Measurements from ENCODE around the gene EGFLAM. TPM values are rescaled to one million over a fixed set of nuclear protein-coding genes. Genes with fewer than 3 reads are reported as not detected.

The EGFLAM gene
- total RNA-seq, 1 experiment from 2014 or later = 0.33 TPM

GRCh38 chr5:38329132-38329715 lies 70.9 kb downstream of the EGFLAM start:
- no CpG with 5 or more reads among the region's 5 CpGs for WGBS (ENCODE audit: extremely low coverage, insufficient read length, low lambda C conversion rate)
- DNase-seq = no peak
- H3K4me3 Mint-ChIP-seq = no peak overlapping the region

More at GRCh38 chr5:38329132-38329715, 70.9 kb downstream of the EGFLAM start:
- Mint-ChIP-seq H3K4me1 (peaks cover 4% of the 10 kb centered on the region in 2 experiments), H3K27ac (no peak overlapping the region; a peak in 1 of 7 replicates), H3K27me3 (ENCODE audit: low read depth) (no peaks in the 10 kb centered on the region; the same call in 1 of the 2 replicates), H3K36me3 (ENCODE audit: insufficient read depth in 1 of 3, low read depth in 3 of 3) (peaks cover 4 to 7% (median 4%) of the 10 kb centered on the region in 3 experiments; a peak in 4 of 7 replicates), H3K9me3 (peaks cover 11 to 17% of the 10 kb centered on the region in 2 experiments)
- no peak overlapping the region for H3K4me2 ChIP-seq (ENCODE audit: insufficient read depth, insufficient read length, low read length)
- H2AK5ac ChIP-seq (ENCODE audit: insufficient read length, low read length) = no peak overlapping the region
- no peak overlapping the region for H2BK5ac ChIP-seq (ENCODE audit: insufficient read length, low read length)
- no peak overlapping the region for H2BK15ac ChIP-seq (ENCODE audit: low read depth, low read length)
- H3K79me1 ChIP-seq (ENCODE audit: insufficient read depth, low read depth, low read length, poor library complexity, severe bottlenecking) = no peaks in the 10 kb centered on the region
- H4K20me1 ChIP-seq (ENCODE audit: control insufficient read depth, insufficient read depth, insufficient read length) = no peaks in the 10 kb centered on the region
- no peak overlapping the region for H3K27ac ChIP-seq (ENCODE audit: insufficient read length, low read depth, low read length)
- H4K91ac ChIP-seq (ENCODE audit: insufficient read length, low read depth, low read length) = no peak overlapping the region
- H3K14ac ChIP-seq (ENCODE audit: insufficient read depth, low read length) = no peak overlapping the region
- H3K23ac ChIP-seq (ENCODE audit: insufficient read length, low read depth, low read length) = no peak overlapping the region
- H2BK12ac ChIP-seq (ENCODE audit: insufficient read length, low read depth, low read length) = no peak overlapping the region
- no peaks in the 10 kb centered on the region for H3K4me1 ChIP-seq (ENCODE audit: insufficient read depth, low read length)
- H3K18ac ChIP-seq (ENCODE audit: insufficient read length, low read depth, low read length) = no peak overlapping the region
- TF ChIP-seq, protein P1, sequence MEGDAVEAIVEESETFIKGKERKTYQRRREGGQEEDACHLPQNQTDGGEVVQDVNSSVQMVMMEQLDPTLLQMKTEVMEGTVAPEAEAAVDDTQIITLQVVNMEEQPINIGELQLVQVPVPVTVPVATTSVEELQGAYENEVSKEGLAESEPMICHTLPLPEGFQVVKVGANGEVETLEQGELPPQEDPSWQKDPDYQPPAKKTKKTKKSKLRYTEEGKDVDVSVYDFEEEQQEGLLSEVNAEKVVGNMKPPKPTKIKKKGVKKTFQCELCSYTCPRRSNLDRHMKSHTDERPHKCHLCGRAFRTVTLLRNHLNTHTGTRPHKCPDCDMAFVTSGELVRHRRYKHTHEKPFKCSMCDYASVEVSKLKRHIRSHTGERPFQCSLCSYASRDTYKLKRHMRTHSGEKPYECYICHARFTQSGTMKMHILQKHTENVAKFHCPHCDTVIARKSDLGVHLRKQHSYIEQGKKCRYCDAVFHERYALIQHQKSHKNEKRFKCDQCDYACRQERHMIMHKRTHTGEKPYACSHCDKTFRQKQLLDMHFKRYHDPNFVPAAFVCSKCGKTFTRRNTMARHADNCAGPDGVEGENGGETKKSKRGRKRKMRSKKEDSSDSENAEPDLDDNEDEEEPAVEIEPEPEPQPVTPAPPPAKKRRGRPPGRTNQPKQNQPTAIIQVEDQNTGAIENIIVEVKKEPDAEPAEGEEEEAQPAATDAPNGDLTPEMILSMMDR (conservative IDR thresholded peaks at IDR 0.05) = no peak
- H3K9ac ChIP-seq (ENCODE audit: extremely low read depth, insufficient read length, low read length) = no peak overlapping the region
- no peaks in the 10 kb centered on the region for H3K9me3 ChIP-seq (ENCODE audit: control insufficient read depth, low read depth, low read length)
- no peak overlapping the region for H3T11ph ChIP-seq (ENCODE audit: low read length)
- no peak overlapping the region for H2BK120ac ChIP-seq (ENCODE audit: low read depth, low read length, poor library complexity, severe bottlenecking)
- no peak overlapping the region for H2BK20ac ChIP-seq (ENCODE audit: low read depth, low read length, poor library complexity, severe bottlenecking)
- H2AFZ ChIP-seq (ENCODE audit: low read length) = no peak overlapping the region
- no peak overlapping the region for H3K4ac ChIP-seq (ENCODE audit: low read depth, low read length)
- H3K27me3 ChIP-seq (ENCODE audit: insufficient read depth, low read length) = no peaks in the 10 kb centered on the region
- no peaks in the 10 kb centered on the region for H3K79me2 ChIP-seq (ENCODE audit: insufficient read depth, low read length)
- no peak overlapping the region for H4K8ac ChIP-seq (replicated peaks; ENCODE audit: insufficient read length, low read depth, low read length)
- H3K56ac ChIP-seq (ENCODE audit: insufficient read length, low read depth, low read length) = no peak overlapping the region
- H4K5ac ChIP-seq (ENCODE audit: insufficient read length, low read depth, low read length) = no peak overlapping the region
- no peaks in the 10 kb centered on the region for H3K23me2 ChIP-seq (ENCODE audit: insufficient read length, low read depth, low read length, poor library complexity, severe bottlenecking)
